Measurements from ENCODE around the gene PTPRD.

The PTPRD gene

DNA sequence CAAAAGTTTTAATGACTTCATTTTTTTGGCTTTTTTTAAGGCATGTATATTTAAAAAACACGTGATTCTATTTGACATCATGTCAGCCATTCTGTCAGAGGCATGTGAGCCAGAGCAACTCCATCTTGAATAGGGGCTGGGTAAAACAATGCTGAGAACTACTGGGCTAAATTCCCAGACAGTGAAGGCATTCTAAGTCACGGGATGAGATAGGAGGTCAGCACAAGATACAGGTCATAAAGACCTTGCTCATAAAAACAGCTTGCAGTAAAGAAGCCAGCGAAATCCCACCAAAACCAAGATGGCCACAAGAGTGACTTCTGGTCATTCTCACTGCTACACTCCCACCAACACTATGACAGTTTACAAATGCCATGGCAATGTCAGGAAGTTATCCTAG, 1812.6 kb downstream of the PTPRD start:
- Histone ChIP-seq H3K9ac (ENCODE audit: low read length) (no peak overlapping the region), H3K9me3 (ENCODE audit: control insufficient read depth, low read depth, low read length) (no peaks in the 10 kb centered on the region), H3K27ac (ENCODE audit: low read length) (no peak overlapping the region), H3K4me3 (ENCODE audit: low read length) (no peak overlapping the region), H3K4me1 (ENCODE audit: control insufficient read depth, low read depth, low read length) (peaks cover 19% of the 10 kb centered on the region), H3K27me3 (ENCODE audit: control insufficient read depth, insufficient read depth, low read length) (no peaks in the 10 kb centered on the region), H3K36me3 (ENCODE audit: control insufficient read depth, low read depth, low read length) (no peaks in the 10 kb centered on the region)

GRCh38 chr9:8799615-8800014, 1813.2 kb downstream of the PTPRD start:
- H3K4me1 ChIP-seq (ENCODE audit: control insufficient read depth, low read depth, low read length): peaks cover 19% of the 10 kb centered on the region
- no peak overlapping the region for H3K27ac ChIP-seq (ENCODE audit: low read length)

GRCh38 chr9:8799206-8799605, 1813.6 kb downstream of the PTPRD start:
- no peak overlapping the region for H3K27ac ChIP-seq (ENCODE audit: low read length)
- H3K9ac ChIP-seq (ENCODE audit: low read length): no peak overlapping the region
- peaks cover 19% of the 10 kb centered on the region for H3K4me1 ChIP-seq (ENCODE audit: control insufficient read depth, low read depth, low read length)
- H3K4me3 ChIP-seq (ENCODE audit: low read length): no peak overlapping the region
- no peaks in the 10 kb centered on the region for H3K36me3 ChIP-seq (ENCODE audit: control insufficient read depth, low read depth, low read length)
- H3K27me3 ChIP-seq (ENCODE audit: control insufficient read depth, insufficient read depth, low read length): no peaks in the 10 kb centered on the region
- no peaks in the 10 kb centered on the region for H3K9me3 ChIP-seq (ENCODE audit: control insufficient read depth, low read depth, low read length)

More at GRCh38 chr9:8799615-8800014, 1813.2 kb downstream of the PTPRD start:
- Histone ChIP-seq H3K36me3 (ENCODE audit: control insufficient read depth, low read depth, low read length) (no peaks in the 10 kb centered on the region), H3K9ac (ENCODE audit: low read length) (no peak overlapping the region), H3K9me3 (ENCODE audit: control insufficient read depth, low read depth, low read length) (no peaks in the 10 kb centered on the region), H3K27me3 (ENCODE audit: control insufficient read depth, insufficient read depth, low read length) (no peaks in the 10 kb centered on the region), H3K4me3 (ENCODE audit: low read length) (no peak overlapping the region)

- Histone ChIP-seq H3K27me3 (ENCODE audit: control insufficient read depth, insufficient read depth, low read length) (no peaks in the 10 kb centered on the region), H3K36me3 (ENCODE audit: control insufficient read depth, low read depth, low read length) (no peaks in the 10 kb centered on the region), H3K27ac (ENCODE audit: low read length) (no peak overlapping the region), H3K9ac (ENCODE audit: low read length) (no peak overlapping the region), H3K4me3 (ENCODE audit: low read length) (no peak overlapping the region), H3K4me1 (ENCODE audit: control insufficient read depth, low read depth, low read length) (peaks cover 9% of the 10 kb centered on the region), H3K9me3 (ENCODE audit: control insufficient read depth, low read depth, low read length) (no peaks in the 10 kb centered on the region)
These were observed 1828.0 kb downstream of the PTPRD start for GRCh38 chr9:8784838-8785237.

GRCh38 chr9:8783941-8784340, 1828.9 kb downstream of the PTPRD start:
- Histone ChIP-seq H3K4me1 (ENCODE audit: control insufficient read depth, low read depth, low read length) (peaks cover 9% of the 10 kb centered on the region), H3K9me3 (ENCODE audit: control insufficient read depth, low read depth, low read length) (no peaks in the 10 kb centered on the region), H3K27ac (ENCODE audit: low read length) (no peak overlapping the region), H3K9ac (ENCODE audit: low read length) (no peak overlapping the region), H3K4me3 (ENCODE audit: low read length) (no peak overlapping the region), H3K36me3 (ENCODE audit: control insufficient read depth, low read depth, low read length) (no peaks in the 10 kb centered on the region), H3K27me3 (ENCODE audit: control insufficient read depth, insufficient read depth, low read length) (no peaks in the 10 kb centered on the region)

GRCh38 chr9:8782237-8782636, 1830.6 kb downstream of the PTPRD start:
- Histone ChIP-seq H3K9ac (ENCODE audit: low read length) (no peak overlapping the region), H3K4me1 (ENCODE audit: control insufficient read depth, low read depth, low read length) (peaks cover 18% of the 10 kb centered on the region), H3K27me3 (ENCODE audit: control insufficient read depth, insufficient read depth, low read length) (no peaks in the 10 kb centered on the region), H3K36me3 (ENCODE audit: control insufficient read depth, low read depth, low read length) (no peaks in the 10 kb centered on the region), H3K27ac (ENCODE audit: low read length) (no peak overlapping the region), H3K4me3 (ENCODE audit: low read length) (no peak overlapping the region), H3K9me3 (ENCODE audit: control insufficient read depth, low read depth, low read length) (no peaks in the 10 kb centered on the region)

- Histone ChIP-seq H3K27me3 (ENCODE audit: control insufficient read depth, insufficient read depth, low read length) (no peaks in the 10 kb centered on the region), H3K4me1 (ENCODE audit: control insufficient read depth, low read depth, low read length) (peaks cover 18% of the 10 kb centered on the region), H3K9ac (ENCODE audit: low read length) (no peak overlapping the region), H3K36me3 (ENCODE audit: control insufficient read depth, low read depth, low read length) (no peaks in the 10 kb centered on the region), H3K4me3 (ENCODE audit: low read length) (no peak overlapping the region), H3K9me3 (ENCODE audit: control insufficient read depth, low read depth, low read length) (no peaks in the 10 kb centered on the region), H3K27ac (ENCODE audit: low read length) (no peak overlapping the region)
These were observed 1831.3 kb downstream of the PTPRD start for GRCh38 chr9:8781458-8781857.

- Histone ChIP-seq H3K36me3 (ENCODE audit: control insufficient read depth, low read depth, low read length) (no peaks in the 10 kb centered on the region), H3K4me1 (ENCODE audit: control insufficient read depth, low read depth, low read length) (peaks cover 18% of the 10 kb centered on the region), H3K9ac (ENCODE audit: low read length) (no peak overlapping the region), H3K9me3 (ENCODE audit: control insufficient read depth, low read depth, low read length) (no peaks in the 10 kb centered on the region), H3K4me3 (ENCODE audit: low read length) (no peak overlapping the region), H3K27me3 (ENCODE audit: control insufficient read depth, insufficient read depth, low read length) (no peaks in the 10 kb centered on the region), H3K27ac (ENCODE audit: low read length) (no peak overlapping the region)
These were observed 1832.4 kb downstream of the PTPRD start for GRCh38 chr9:8780386-8780785.

GRCh38 chr9:8779478-8779877, 1833.3 kb downstream of the PTPRD start:
- Histone ChIP-seq H3K27ac (ENCODE audit: low read length) (no peak overlapping the region), H3K9ac (ENCODE audit: low read length) (no peak overlapping the region), H3K36me3 (ENCODE audit: control insufficient read depth, low read depth, low read length) (no peaks in the 10 kb centered on the region), H3K4me3 (ENCODE audit: low read length) (no peak overlapping the region), H3K9me3 (ENCODE audit: control insufficient read depth, low read depth, low read length) (no peaks in the 10 kb centered on the region), H3K4me1 (ENCODE audit: control insufficient read depth, low read depth, low read length) (peaks cover 18% of the 10 kb centered on the region), H3K27me3 (ENCODE audit: control insufficient read depth, insufficient read depth, low read length) (no peaks in the 10 kb centered on the region)

DNA sequence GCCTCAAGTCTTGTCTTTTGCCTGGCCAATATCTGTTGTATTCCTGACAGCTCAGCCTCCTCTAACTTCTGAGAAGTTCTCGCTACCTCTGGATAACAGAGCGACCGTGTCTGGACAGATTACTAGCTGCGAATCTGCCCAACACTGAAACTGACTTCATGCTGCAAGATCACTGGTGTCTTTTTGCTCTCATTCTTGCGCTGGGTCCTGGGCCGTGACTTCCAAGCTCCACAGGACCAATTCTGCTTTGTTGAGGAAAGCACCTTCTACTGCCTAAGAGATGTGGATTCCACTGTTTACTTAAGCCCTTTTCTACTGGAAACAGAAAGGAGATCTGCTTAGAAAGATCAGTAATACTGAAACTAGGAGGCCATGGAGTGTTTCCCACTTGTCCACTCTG, 1834.4 kb downstream of the PTPRD start:
- H3K9me3 ChIP-seq (ENCODE audit: control insufficient read depth, low read depth, low read length): no peaks in the 10 kb centered on the region
- no peaks in the 10 kb centered on the region for H3K36me3 ChIP-seq (ENCODE audit: control insufficient read depth, low read depth, low read length)

GRCh38 chr9:8772302-8772701, 1840.5 kb downstream of the PTPRD start:
- Histone ChIP-seq H3K36me3 (ENCODE audit: control insufficient read depth, low read depth, low read length) (no peaks in the 10 kb centered on the region), H3K9me3 (ENCODE audit: control insufficient read depth, low read depth, low read length) (no peaks in the 10 kb centered on the region), H3K4me1 (ENCODE audit: control insufficient read depth, low read depth, low read length) (no peaks in the 10 kb centered on the region), H3K27me3 (ENCODE audit: control insufficient read depth, insufficient read depth, low read length) (no peaks in the 10 kb centered on the region), H3K4me3 (ENCODE audit: low read length) (no peak overlapping the region), H3K9ac (ENCODE audit: low read length) (no peak overlapping the region), H3K27ac (ENCODE audit: low read length) (no peak overlapping the region)

More for the DNA sequence above, 1834.4 kb downstream of the PTPRD start:
- no peaks in the 10 kb centered on the region for H3K27me3 ChIP-seq (ENCODE audit: control insufficient read depth, insufficient read depth, low read length)
- H3K4me1 ChIP-seq (ENCODE audit: control insufficient read depth, low read depth, low read length): peaks cover 18% of the 10 kb centered on the region
- no peak overlapping the region for H3K9ac ChIP-seq (ENCODE audit: low read length)
- H3K4me3 ChIP-seq (ENCODE audit: low read length): no peak overlapping the region
- no peak overlapping the region for H3K27ac ChIP-seq (ENCODE audit: low read length)

GRCh38 chr9:8769153-8769552, 1843.6 kb downstream of the PTPRD start:
- no peaks in the 10 kb centered on the region for H3K27me3 ChIP-seq (ENCODE audit: control insufficient read depth, insufficient read depth, low read length)
- no peaks in the 10 kb centered on the region for H3K9me3 ChIP-seq (ENCODE audit: control insufficient read depth, low read depth, low read length)
- no peak overlapping the region for H3K9ac ChIP-seq (ENCODE audit: low read length)
- no peak overlapping the region for H3K27ac ChIP-seq (ENCODE audit: low read length)
- no peaks in the 10 kb centered on the region for H3K36me3 ChIP-seq (ENCODE audit: control insufficient read depth, low read depth, low read length)
- no peaks in the 10 kb centered on the region for H3K4me1 ChIP-seq (ENCODE audit: control insufficient read depth, low read depth, low read length)
- no peak overlapping the region for H3K4me3 ChIP-seq (ENCODE audit: low read length)
